HEK293 (cell line): ENCODE data around the gene SLC25A19.

ENCODE experiments used
- YY1 ChIP-seq: fragments of 450-650 bp; formaldehyde crosslinking; IDR thresholded peaks from 2 replicates; pipeline ENCODE4 v1.5.1; 2018; ENCODE audit warnings: missing biosample characterization, missing genetic modification characterization
- ZBTB8A ChIP-seq: fragments of 450-650 bp; formaldehyde crosslinking; IDR thresholded peaks from 2 replicates; pipeline ENCODE4 v1.5.1; 2016; ENCODE audit warnings: missing biosample characterization, missing genetic modification characterization
- ZNF214 ChIP-seq: fragments of 450-650 bp; formaldehyde crosslinking; IDR thresholded peaks from 2 replicates; pipeline ENCODE4 v1.5.1; 2017; ENCODE audit warnings: missing biosample characterization, mild to moderate bottlenecking, missing genetic modification characterization, borderline replicate concordance
- ZNF24 ChIP-seq: fragments of 450-650 bp; formaldehyde crosslinking; IDR thresholded peaks from 2 replicates; pipeline ENCODE4 v1.5.1; 2016; ENCODE audit warnings: missing biosample characterization, missing genetic modification characterization
- TF ChIP-seq, protein P1 (sequence below): fragments of 450-650 bp; formaldehyde crosslinking; IDR thresholded peaks from 2 replicates; pipeline ENCODE4 v1.5.1; 2016; ENCODE audit warnings: missing biosample characterization, missing genetic modification characterization
- TF ChIP-seq, protein P2 (sequence below): fragments of 450-650 bp; formaldehyde crosslinking; IDR thresholded peaks from 2 replicates; pipeline ENCODE4 v1.5.1; 2016; ENCODE audit warnings: missing biosample characterization, missing genetic modification characterization
- TF ChIP-seq, protein P3 (sequence below): fragments of 450-650 bp; formaldehyde crosslinking; IDR thresholded peaks from 2 replicates; pipeline ENCODE4 v1.5.1; 2016; ENCODE audit warnings: missing biosample characterization, missing genetic modification characterization

DNA sequence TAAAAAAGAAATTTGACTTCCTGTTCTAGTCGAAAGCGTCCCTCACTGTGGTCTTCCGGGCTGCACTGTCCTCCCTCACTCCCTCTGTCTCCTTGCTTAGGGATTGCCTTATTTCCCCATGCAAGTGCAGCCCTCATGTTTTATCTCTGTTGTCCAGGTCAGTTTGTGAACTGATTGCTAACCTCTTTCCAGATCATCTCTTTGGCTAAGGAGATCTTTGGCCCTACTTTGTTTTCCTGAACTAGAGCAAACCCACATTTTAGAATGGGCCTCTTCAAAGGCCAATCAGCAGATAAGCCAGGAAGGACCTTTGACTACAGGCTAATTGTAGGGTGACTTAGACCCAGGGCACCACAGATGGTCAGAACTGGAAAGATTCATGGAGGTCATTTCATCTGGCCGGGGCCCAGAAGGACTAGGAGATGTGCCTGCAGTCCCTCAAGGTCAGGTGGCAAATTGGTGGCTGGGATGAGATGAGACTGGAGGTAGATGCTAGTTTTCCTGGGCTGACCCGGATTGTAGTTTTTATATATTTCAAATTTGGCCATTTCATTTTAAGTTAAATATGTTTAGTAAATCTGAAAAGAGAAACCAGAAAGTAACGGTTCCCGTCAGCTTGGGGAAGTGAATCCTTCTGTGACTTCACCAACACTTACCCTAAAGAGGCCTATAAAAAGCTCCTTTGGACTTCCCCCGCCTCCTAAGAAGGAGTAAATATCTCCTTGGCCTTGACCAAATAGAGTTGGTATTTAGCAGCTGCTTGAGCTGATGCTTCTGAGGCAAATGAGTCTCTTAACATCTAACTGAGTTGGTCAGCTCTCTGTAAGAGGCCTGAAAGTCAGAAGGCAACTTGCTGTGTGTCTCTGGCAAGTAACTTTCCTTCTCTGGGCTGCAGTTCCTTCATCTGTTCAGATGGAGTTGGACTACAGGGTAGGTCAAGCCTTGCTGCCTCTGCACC is 6.2 kb upstream of the SLC25A19 start:
- TF ChIP-seq, protein P1, sequence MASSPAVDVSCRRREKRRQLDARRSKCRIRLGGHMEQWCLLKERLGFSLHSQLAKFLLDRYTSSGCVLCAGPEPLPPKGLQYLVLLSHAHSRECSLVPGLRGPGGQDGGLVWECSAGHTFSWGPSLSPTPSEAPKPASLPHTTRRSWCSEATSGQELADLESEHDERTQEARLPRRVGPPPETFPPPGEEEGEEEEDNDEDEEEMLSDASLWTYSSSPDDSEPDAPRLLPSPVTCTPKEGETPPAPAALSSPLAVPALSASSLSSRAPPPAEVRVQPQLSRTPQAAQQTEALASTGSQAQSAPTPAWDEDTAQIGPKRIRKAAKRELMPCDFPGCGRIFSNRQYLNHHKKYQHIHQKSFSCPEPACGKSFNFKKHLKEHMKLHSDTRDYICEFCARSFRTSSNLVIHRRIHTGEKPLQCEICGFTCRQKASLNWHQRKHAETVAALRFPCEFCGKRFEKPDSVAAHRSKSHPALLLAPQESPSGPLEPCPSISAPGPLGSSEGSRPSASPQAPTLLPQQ: no peak
- TF ChIP-seq, protein P2, sequence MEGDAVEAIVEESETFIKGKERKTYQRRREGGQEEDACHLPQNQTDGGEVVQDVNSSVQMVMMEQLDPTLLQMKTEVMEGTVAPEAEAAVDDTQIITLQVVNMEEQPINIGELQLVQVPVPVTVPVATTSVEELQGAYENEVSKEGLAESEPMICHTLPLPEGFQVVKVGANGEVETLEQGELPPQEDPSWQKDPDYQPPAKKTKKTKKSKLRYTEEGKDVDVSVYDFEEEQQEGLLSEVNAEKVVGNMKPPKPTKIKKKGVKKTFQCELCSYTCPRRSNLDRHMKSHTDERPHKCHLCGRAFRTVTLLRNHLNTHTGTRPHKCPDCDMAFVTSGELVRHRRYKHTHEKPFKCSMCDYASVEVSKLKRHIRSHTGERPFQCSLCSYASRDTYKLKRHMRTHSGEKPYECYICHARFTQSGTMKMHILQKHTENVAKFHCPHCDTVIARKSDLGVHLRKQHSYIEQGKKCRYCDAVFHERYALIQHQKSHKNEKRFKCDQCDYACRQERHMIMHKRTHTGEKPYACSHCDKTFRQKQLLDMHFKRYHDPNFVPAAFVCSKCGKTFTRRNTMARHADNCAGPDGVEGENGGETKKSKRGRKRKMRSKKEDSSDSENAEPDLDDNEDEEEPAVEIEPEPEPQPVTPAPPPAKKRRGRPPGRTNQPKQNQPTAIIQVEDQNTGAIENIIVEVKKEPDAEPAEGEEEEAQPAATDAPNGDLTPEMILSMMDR (tag by site-specific recombination): no peak
- TF ChIP-seq, protein P3, sequence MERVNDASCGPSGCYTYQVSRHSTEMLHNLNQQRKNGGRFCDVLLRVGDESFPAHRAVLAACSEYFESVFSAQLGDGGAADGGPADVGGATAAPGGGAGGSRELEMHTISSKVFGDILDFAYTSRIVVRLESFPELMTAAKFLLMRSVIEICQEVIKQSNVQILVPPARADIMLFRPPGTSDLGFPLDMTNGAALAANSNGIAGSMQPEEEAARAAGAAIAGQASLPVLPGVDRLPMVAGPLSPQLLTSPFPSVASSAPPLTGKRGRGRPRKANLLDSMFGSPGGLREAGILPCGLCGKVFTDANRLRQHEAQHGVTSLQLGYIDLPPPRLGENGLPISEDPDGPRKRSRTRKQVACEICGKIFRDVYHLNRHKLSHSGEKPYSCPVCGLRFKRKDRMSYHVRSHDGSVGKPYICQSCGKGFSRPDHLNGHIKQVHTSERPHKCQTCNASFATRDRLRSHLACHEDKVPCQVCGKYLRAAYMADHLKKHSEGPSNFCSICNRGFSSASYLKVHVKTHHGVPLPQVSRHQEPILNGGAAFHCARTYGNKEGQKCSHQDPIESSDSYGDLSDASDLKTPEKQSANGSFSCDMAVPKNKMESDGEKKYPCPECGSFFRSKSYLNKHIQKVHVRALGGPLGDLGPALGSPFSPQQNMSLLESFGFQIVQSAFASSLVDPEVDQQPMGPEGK (tag by site-specific recombination): no peak
- TF ChIP-seq ZBTB8A (tag by site-specific recombination): no peak
- TF ChIP-seq ZNF214 (tag by site-specific recombination): no peak
- TF ChIP-seq ZNF24 (tag by site-specific recombination): no peak
- TF ChIP-seq YY1 (tag by site-specific recombination): no peak
